K562 (cell line): Measurements from ENCODE around the gene FUBP3. TPM values are rescaled to one million over a fixed set of nuclear protein-coding genes. Genes with fewer than 3 reads are reported as not detected.
A peak's percentile ranks its signal among the peaks of the same experiment; 100 is the strongest.

Experiments
- CBFA2T2 ChIP-seq: fragments of 450-650 bp; conservative IDR thresholded peaks from 2 replicates; pipeline ENCODE4 v1.6.1; 2017; ENCODE audit warnings: mild to moderate bottlenecking
- FUS ChIP-seq: fragments of 200-400 bp; formaldehyde crosslinking; optimal IDR thresholded peaks from 2 replicates; pipeline ENCODE3; 2017; ENCODE audit warnings: low read depth, low read length
- GATAD2B ChIP-seq: fragments of 450-650 bp; IDR thresholded peaks from 2 replicates; pipeline ENCODE4 v1.6.1; 2017; ENCODE audit warnings: mild to moderate bottlenecking, borderline replicate concordance
- LEF1 ChIP-seq: fragments of 450-650 bp; IDR thresholded peaks from 2 replicates; pipeline ENCODE4 v1.6.1; 2016; ENCODE audit warnings: mild to moderate bottlenecking
- MCM7 ChIP-seq, 2 experiments: fragments of 450-650 bp; IDR thresholded peaks; 2 replicates each; pipeline ENCODE4 v1.6.1; 2016 to 2018
- RBM14 ChIP-seq: fragments of 200-400 bp; formaldehyde crosslinking; IDR thresholded peaks from 2 replicates; pipeline ENCODE4 v1.6.1; 2018; ENCODE audit warnings: low read depth, mild to moderate bottlenecking, low read length, moderate library complexity, borderline replicate concordance; ENCODE audit not compliant: insufficient read depth
- REST ChIP-seq, 2 experiments: fragments of 450-650 bp; formaldehyde crosslinking in 1 of 2; IDR thresholded peaks; 2 replicates each; pipeline versions ENCODE4 v1.4.0 to v1.6.1; 2014 to 2020; ENCODE audit warnings: mild to moderate bottlenecking in 2 of 2, borderline replicate concordance in 1 of 2, low read depth in 1 of 2
- SIRT6 ChIP-seq: IDR thresholded peaks from one replicate; pipeline ENCODE4 v1.6.1; 2012; ENCODE audit warnings: low read depth, mild to moderate bottlenecking, control low read depth, inconsistent platforms, low read length, moderate library complexity
- SMAD4 ChIP-seq: fragments of 250-450 bp; sonication (Bioruptor Pico); conservative IDR thresholded peaks from 2 replicates; pipeline ENCODE4 v1.8.0; 2021; ENCODE audit warnings: inconsistent platforms, mild to moderate bottlenecking, moderate library complexity
- SRSF1 ChIP-seq: fragments of 200-400 bp; formaldehyde crosslinking; IDR thresholded peaks from 2 replicates; pipeline ENCODE4 v1.6.1; 2017; ENCODE audit warnings: mild to moderate bottlenecking, low read depth, low read length, moderate library complexity
- SRSF7 ChIP-seq: fragments of 200-400 bp; formaldehyde crosslinking; optimal IDR thresholded peaks from 2 replicates; pipeline ENCODE3; 2017; ENCODE audit warnings: mild to moderate bottlenecking, low read depth, low read length
- ZNF449 ChIP-seq: fragments of 250-450 bp; sonication (Bioruptor Pico); IDR thresholded peaks from 2 replicates; pipeline ENCODE4 v1.8.0; 2022; ENCODE audit warnings: moderate library complexity, mild to moderate bottlenecking, inconsistent platforms
- ZNF699 ChIP-seq: fragments of 250-450 bp; sonication (Bioruptor Pico); IDR thresholded peaks from 2 replicates; pipeline ENCODE4 v1.8.0; 2021; ENCODE audit warnings: mild to moderate bottlenecking, moderate library complexity; ENCODE audit not compliant: insufficient replicate concordance
- ZNF76 ChIP-seq: fragments of 250-450 bp; sonication (Bioruptor Pico); IDR thresholded peaks from 2 replicates; pipeline ENCODE4 v1.4.0; 2020; ENCODE audit warnings: mild to moderate bottlenecking, moderate library complexity, borderline replicate concordance
- polyA plus RNA-seq, 8 experiments: library from polyadenylated mRNA; depleted of rRNA in 4 of 8; stranded (reverse) in 5 of 8; unstranded in 3 of 8; fragments of >200 nt; fragmentation: Nextera tagmentation in 2 of 8; fragmentation: Illumina TruSeq in 1 of 8; extraction: Ambion mirVana in 2 of 8; extraction: Trizol in 1 of 8; gene quantifications; 2 replicates each; pipeline versions ENCODE4 v1.2.1 to v1.2.3, GENCODE V29; 2011 to 2014; ENCODE audit warnings: inconsistent platforms in 1 of 8, missing spikeins in 1 of 8
- total RNA-seq, 7 experiments: library from RNA; depleted of rRNA in 6 of 7; stranded (reverse); fragments of >200 nt in 6 of 7; fragmentation: Illumina TruSeq in 2 of 7; extraction: Trizol in 2 of 7; gene quantifications; 2 replicates each; pipeline versions ENCODE4 v1.2.1 to v1.2.3, GENCODE V29; 2011 to 2021; ENCODE audit warnings: low replicate concordance in 1 of 7
- TF ChIP-seq, protein P1 (sequence below): fragments of 450-650 bp; IDR thresholded peaks from 2 replicates; pipeline ENCODE4 v1.6.1; 2016; ENCODE audit warnings: low read depth, mild to moderate bottlenecking, moderate library complexity
- TF ChIP-seq, protein P2 (sequence below): fragments of 450-650 bp; formaldehyde crosslinking; IDR thresholded peaks from 2 replicates; pipeline ENCODE4 v1.4.0; 2022; ENCODE audit warnings: missing genetic modification characterization

Gene FUBP3
- total and polyA plus RNA-seq, 9 of the 15 experiments (the other 6 are each of a cell fraction or from before 2014, with no cell fraction given) = 3.0 to 64.0 (median 48.1) TPM

- TF ChIP-seq, protein P1, sequence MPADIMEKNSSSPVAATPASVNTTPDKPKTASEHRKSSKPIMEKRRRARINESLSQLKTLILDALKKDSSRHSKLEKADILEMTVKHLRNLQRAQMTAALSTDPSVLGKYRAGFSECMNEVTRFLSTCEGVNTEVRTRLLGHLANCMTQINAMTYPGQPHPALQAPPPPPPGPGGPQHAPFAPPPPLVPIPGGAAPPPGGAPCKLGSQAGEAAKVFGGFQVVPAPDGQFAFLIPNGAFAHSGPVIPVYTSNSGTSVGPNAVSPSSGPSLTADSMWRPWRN = no peak
- TF ChIP-seq MCM7 (IDR thresholded peaks at IDR 0.05) (no peak), SMAD4 (no peak; the same call in none of the 2 replicates), LEF1 (no peak), SRSF7 (no peak), ZNF449 (CRISPR knock-in tag) (no peak), ZNF76 (CRISPR knock-in tag) (no peak), CBFA2T2 (peak; percentile 72), GATAD2B (no peak), RBM14 (no peak), FUS (no peak), REST (IDR thresholded peaks at IDR 0.05; ENCODE audit: borderline replicate concordance) (peak; percentile 60), REST (CRISPR knock-in tag; IDR thresholded peaks at IDR 0.05; ENCODE audit: low read depth) (peak; percentile 27; the same call in 1 of the 2 replicates), SRSF1 (no peak), ZNF699 (CRISPR knock-in tag) (no peak), SIRT6 (no peak)
- TF ChIP-seq, protein P2, sequence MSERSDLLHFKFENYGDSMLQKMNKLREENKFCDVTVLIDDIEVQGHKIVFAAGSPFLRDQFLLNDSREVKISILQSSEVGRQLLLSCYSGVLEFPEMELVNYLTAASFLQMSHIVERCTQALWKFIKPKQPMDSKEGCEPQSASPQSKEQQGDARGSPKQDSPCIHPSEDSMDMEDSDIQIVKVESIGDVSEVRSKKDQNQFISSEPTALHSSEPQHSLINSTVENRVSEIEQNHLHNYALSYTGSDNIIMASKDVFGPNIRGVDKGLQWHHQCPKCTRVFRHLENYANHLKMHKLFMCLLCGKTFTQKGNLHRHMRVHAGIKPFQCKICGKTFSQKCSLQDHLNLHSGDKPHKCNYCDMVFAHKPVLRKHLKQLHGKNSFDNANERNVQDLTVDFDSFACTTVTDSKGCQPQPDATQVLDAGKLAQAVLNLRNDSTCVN (CRISPR knock-in tag) = no peak
These were observed at the start of gene FUBP3 (continued) for GRCh38 chr9:130578865-130579737.
